Neural cell (in vitro differentiated cells): ENCODE results near the gene MTR. TPM values are rescaled to one million over a fixed set of nuclear protein-coding genes. Genes with fewer than 3 reads are reported as not detected.

ENCODE experiments used
- H2AFZ ChIP-seq: fragments of 200-600, 300-800 bp; sonication (generic), shearing (Covaris generic); 2 replicates; pipeline ENCODE4 v1.6.0; 2014; ENCODE audit warnings: low read depth, mild to moderate bottlenecking, antibody characterized with exemption, low read length, moderate library complexity
- H3F3A ChIP-seq: fragments of 200-600 bp; shearing (Covaris generic); 2 replicates; pipeline ENCODE4 v1.6.1; 2016; ENCODE audit warnings: mild to moderate bottlenecking, moderate library complexity, mixed read lengths, antibody characterized with exemption, low read length; ENCODE audit not compliant: insufficient read depth, poor library complexity, severe bottlenecking
- H3K27ac ChIP-seq: fragments of 200-600, 300-800 bp; sonication (generic), shearing (Covaris generic); 2 replicates; pipeline ENCODE4 v1.5.1; 2014; ENCODE audit warnings: mild to moderate bottlenecking, low read length, moderate library complexity
- H3K27me3 ChIP-seq: fragments of 300-800, 200-600 bp; sonication (generic), shearing (Covaris generic); 2 replicates; pipeline ENCODE4 v1.6.0; 2014; ENCODE audit warnings: mild to moderate bottlenecking, low read depth, low read length, moderate library complexity; ENCODE audit not compliant: insufficient read depth
- H3K36me3 ChIP-seq: fragments of 300-800, 200-600 bp; sonication (generic), shearing (Covaris generic); 2 replicates; pipeline ENCODE4 v1.5.1; 2014; ENCODE audit warnings: mild to moderate bottlenecking, antibody characterized with exemption, low read length, moderate library complexity; ENCODE audit not compliant: insufficient read depth
- H3K4me2 ChIP-seq: fragments of 300-800, 200-600 bp; sonication (generic), shearing (Covaris generic); 2 replicates; pipeline ENCODE4 v1.6.0; 2014; ENCODE audit warnings: mild to moderate bottlenecking, low read length
- H3K4me3 ChIP-seq: fragments of 300-800, 200-600 bp; sonication (generic), shearing (Covaris generic); 2 replicates; pipeline ENCODE4 v1.5.1; 2014; ENCODE audit warnings: mild to moderate bottlenecking, low read length, moderate library complexity
- H3K79me2 ChIP-seq: fragments of 200-600 bp; shearing (Covaris generic); replicated peaks from 2 replicates; pipeline ENCODE4 v1.6.0; 2014; ENCODE audit warnings: mild to moderate bottlenecking, low read length, moderate library complexity; ENCODE audit not compliant: insufficient read depth
- H3K9ac ChIP-seq: fragments of 300-800, 200-600 bp; sonication (generic), shearing (Covaris generic); 2 replicates; pipeline ENCODE4 v1.6.1; 2016; ENCODE audit warnings: mild to moderate bottlenecking, low read length, mixed read lengths
- H3K9me2 ChIP-seq: fragments of 200-600 bp; shearing (Covaris generic); 2 replicates; pipeline ENCODE4 v1.6.1; 2016; ENCODE audit warnings: mild to moderate bottlenecking, low read length, mixed read lengths; ENCODE audit not compliant: insufficient read depth
- H3K9me3 ChIP-seq: fragments of 200-600, 300-800 bp; sonication (generic), shearing (Covaris generic); 2 replicates; pipeline ENCODE4 v1.6.1; 2016; ENCODE audit warnings: mild to moderate bottlenecking, mixed run types, low read length, moderate library complexity, mixed read lengths
- H4K20me1 ChIP-seq: fragments of 200-600 bp; shearing (Covaris generic); 2 replicates; pipeline ENCODE4 v1.6.1; 2016; ENCODE audit warnings: mild to moderate bottlenecking, mixed run types; ENCODE audit not compliant: insufficient read depth
- EP300 ChIP-seq: fragments of 450-650 bp; conservative IDR thresholded peaks from 2 replicates; pipeline ENCODE4 v1.6.1; 2014; ENCODE audit warnings: antibody characterized with exemption, mild to moderate bottlenecking, moderate library complexity; ENCODE audit not compliant: poor library complexity, severe bottlenecking
- EZH2 ChIP-seq: fragments of 200-600, 300-800 bp; shearing (Covaris generic), sonication (generic); IDR thresholded peaks from 2 replicates; pipeline ENCODE4 v1.6.1; 2014; ENCODE audit warnings: antibody characterized with exemption, low read length, borderline replicate concordance, mild to moderate bottlenecking; ENCODE audit not compliant: insufficient read depth, poor library complexity, severe bottlenecking
- MXI1 ChIP-seq: fragments of 450-650 bp; conservative IDR thresholded peaks from 2 replicates; pipeline ENCODE4 v1.6.1; 2014; ENCODE audit warnings: antibody characterized with exemption, mild to moderate bottlenecking; ENCODE audit not compliant: poor library complexity, severe bottlenecking
- POLR2AphosphoS5 ChIP-seq: IDR thresholded peaks from 2 replicates; pipeline ENCODE4 v1.6.1; 2012
- RAD21 ChIP-seq: fragments of 450-650 bp; conservative IDR thresholded peaks from 2 replicates; pipeline ENCODE4 v1.6.1; 2014; ENCODE audit warnings: antibody characterized with exemption, mild to moderate bottlenecking, moderate library complexity
- SMC3 ChIP-seq: fragments of 450-650 bp; conservative IDR thresholded peaks from 2 replicates; pipeline ENCODE4 v1.6.1; 2014; ENCODE audit warnings: antibody characterized with exemption, mild to moderate bottlenecking, moderate library complexity; ENCODE audit not compliant: poor library complexity
- TAF1 ChIP-seq: IDR thresholded peaks from 2 replicates; pipeline ENCODE4 v1.6.1; 2012; ENCODE audit warnings: low read depth
- polyA plus RNA-seq: library from polyadenylated mRNA; depleted of rRNA; stranded (reverse); fragments of >200 nt; gene quantifications from 2 replicates; pipeline ENCODE4 v1.2.3, GENCODE V29; 2014
- TF ChIP-seq, protein P1 (sequence below): IDR thresholded peaks from 2 replicates; pipeline ENCODE4 v1.6.1; 2012; ENCODE audit warnings: borderline replicate concordance
- TF ChIP-seq, protein P2 (sequence below): fragments of 450-650 bp; IDR thresholded peaks from 2 replicates; pipeline ENCODE4 v1.5.1; 2014; ENCODE audit warnings: antibody characterized with exemption, mild to moderate bottlenecking, moderate library complexity; ENCODE audit not compliant: poor library complexity, severe bottlenecking

The MTR gene
- polyA plus RNA-seq, 1 donor from 2014 or later: 14.1 TPM

DNA sequence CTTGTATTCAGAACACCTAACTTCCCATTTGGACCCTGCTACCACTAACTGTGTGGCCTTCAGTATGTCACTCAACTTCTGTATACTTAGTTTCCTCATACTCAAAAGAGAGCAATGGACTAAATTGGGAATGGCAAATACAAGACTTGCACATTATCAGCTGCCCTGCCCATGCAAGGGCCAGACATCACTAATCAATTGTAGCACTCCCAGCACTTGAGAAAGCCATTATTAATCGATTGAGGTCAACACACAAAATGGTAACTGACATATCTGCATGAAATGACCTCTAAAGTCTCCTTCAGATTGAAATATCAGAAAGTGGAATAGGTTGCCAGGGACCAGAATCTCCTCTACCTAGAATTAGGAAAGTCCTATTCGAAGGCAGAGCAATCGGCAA lies 149.9 kb downstream of the MTR start:
- H3K9ac ChIP-seq: no peak overlapping the region
- no peaks in the 10 kb centered on the region for H3K36me3 ChIP-seq
- no peak overlapping the region for H3K27ac ChIP-seq
- no peaks in the 10 kb centered on the region for H3K9me2 ChIP-seq
- no peaks in the 10 kb centered on the region for H4K20me1 ChIP-seq
- H3K4me2 ChIP-seq: no peak overlapping the region
- no peak overlapping the region for H2AFZ ChIP-seq
- no peaks in the 10 kb centered on the region for H3K27me3 ChIP-seq
- no peaks in the 10 kb centered on the region for H3K79me2 ChIP-seq
- TF ChIP-seq EZH2: no peak
- no peak for TF ChIP-seq EP300
- no peak for TF ChIP-seq POLR2AphosphoS5
- TF ChIP-seq MXI1: no peak
- TF ChIP-seq, protein P1, sequence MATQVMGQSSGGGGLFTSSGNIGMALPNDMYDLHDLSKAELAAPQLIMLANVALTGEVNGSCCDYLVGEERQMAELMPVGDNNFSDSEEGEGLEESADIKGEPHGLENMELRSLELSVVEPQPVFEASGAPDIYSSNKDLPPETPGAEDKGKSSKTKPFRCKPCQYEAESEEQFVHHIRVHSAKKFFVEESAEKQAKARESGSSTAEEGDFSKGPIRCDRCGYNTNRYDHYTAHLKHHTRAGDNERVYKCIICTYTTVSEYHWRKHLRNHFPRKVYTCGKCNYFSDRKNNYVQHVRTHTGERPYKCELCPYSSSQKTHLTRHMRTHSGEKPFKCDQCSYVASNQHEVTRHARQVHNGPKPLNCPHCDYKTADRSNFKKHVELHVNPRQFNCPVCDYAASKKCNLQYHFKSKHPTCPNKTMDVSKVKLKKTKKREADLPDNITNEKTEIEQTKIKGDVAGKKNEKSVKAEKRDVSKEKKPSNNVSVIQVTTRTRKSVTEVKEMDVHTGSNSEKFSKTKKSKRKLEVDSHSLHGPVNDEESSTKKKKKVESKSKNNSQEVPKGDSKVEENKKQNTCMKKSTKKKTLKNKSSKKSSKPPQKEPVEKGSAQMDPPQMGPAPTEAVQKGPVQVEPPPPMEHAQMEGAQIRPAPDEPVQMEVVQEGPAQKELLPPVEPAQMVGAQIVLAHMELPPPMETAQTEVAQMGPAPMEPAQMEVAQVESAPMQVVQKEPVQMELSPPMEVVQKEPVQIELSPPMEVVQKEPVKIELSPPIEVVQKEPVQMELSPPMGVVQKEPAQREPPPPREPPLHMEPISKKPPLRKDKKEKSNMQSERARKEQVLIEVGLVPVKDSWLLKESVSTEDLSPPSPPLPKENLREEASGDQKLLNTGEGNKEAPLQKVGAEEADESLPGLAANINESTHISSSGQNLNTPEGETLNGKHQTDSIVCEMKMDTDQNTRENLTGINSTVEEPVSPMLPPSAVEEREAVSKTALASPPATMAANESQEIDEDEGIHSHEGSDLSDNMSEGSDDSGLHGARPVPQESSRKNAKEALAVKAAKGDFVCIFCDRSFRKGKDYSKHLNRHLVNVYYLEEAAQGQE: no peak
- TF ChIP-seq, protein P2, sequence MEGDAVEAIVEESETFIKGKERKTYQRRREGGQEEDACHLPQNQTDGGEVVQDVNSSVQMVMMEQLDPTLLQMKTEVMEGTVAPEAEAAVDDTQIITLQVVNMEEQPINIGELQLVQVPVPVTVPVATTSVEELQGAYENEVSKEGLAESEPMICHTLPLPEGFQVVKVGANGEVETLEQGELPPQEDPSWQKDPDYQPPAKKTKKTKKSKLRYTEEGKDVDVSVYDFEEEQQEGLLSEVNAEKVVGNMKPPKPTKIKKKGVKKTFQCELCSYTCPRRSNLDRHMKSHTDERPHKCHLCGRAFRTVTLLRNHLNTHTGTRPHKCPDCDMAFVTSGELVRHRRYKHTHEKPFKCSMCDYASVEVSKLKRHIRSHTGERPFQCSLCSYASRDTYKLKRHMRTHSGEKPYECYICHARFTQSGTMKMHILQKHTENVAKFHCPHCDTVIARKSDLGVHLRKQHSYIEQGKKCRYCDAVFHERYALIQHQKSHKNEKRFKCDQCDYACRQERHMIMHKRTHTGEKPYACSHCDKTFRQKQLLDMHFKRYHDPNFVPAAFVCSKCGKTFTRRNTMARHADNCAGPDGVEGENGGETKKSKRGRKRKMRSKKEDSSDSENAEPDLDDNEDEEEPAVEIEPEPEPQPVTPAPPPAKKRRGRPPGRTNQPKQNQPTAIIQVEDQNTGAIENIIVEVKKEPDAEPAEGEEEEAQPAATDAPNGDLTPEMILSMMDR: no peak
- TF ChIP-seq SMC3: no peak
- TF ChIP-seq TAF1: no peak
- TF ChIP-seq RAD21: no peak
- no peaks in the 10 kb centered on the region for H3K9me3 ChIP-seq
- H3F3A ChIP-seq: no peaks in the 10 kb centered on the region
- H3K4me3 ChIP-seq: no peak overlapping the region

DNA sequence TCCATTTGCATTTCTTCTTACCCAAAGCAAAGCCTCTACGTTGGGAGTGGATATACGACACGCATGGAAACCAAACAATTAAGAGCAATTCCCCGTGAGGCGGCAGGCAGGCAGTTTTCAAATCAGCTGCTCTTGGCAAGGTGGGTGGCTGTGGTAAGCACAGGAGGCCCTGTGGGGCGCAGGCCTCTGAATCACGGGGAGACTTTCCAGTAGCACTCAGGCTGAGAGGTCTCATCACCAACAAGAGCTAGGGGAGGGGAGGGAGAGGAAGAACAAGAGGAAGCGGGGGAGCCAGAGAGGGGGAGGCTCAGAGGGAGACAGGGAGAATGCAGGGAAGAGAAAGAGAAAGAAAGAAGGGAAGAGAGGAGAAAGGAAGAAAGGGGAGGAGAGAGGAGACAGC lies 152.7 kb downstream of the MTR start:
- TF ChIP-seq POLR2AphosphoS5: no peak
- TF ChIP-seq EZH2: no peak
- TF ChIP-seq, protein P2: no peak
- TF ChIP-seq, protein P1: no peak
- TF ChIP-seq SMC3: no peak
- TF ChIP-seq EP300: no peak
- no peak for TF ChIP-seq TAF1
- TF ChIP-seq MXI1: no peak
- TF ChIP-seq RAD21: no peak
- Histone ChIP-seq H2AFZ (no peak overlapping the region), H3K4me2 (no peak overlapping the region)

More for the DNA sequence above, 152.7 kb downstream of the MTR start:
- H3K4me3 ChIP-seq: no peak overlapping the region
- no peaks in the 10 kb centered on the region for H3K27me3 ChIP-seq
- no peak overlapping the region for H3K27ac ChIP-seq
- H3K36me3 ChIP-seq: no peaks in the 10 kb centered on the region
- no peaks in the 10 kb centered on the region for H4K20me1 ChIP-seq
- no peaks in the 10 kb centered on the region for H3K79me2 ChIP-seq
- H3K9me3 ChIP-seq: no peaks in the 10 kb centered on the region
- H3F3A ChIP-seq: no peaks in the 10 kb centered on the region
- no peak overlapping the region for H3K9ac ChIP-seq
- H3K9me2 ChIP-seq: no peaks in the 10 kb centered on the region
